ENCODE data around the gene CTNND2. TPM values are rescaled to one million over a fixed set of nuclear protein-coding genes. Genes with fewer than 3 reads are reported as not detected.

CTNND2 gene
- total RNA-seq, 4 donors from 2014 or later: 0.22 to 2.8 (median 0.39) TPM

- intact Hi-C loops (cut with DNase I): no loop called here
- DNase-seq: no peak
- Histone ChIP-seq H3K27ac (no peak overlapping the region), H3K9me3 (no peaks in the 10 kb centered on the region), H3K4me3 (replicated peaks in 1 of 3) (no peak overlapping the region), H3K27me3 (no peaks in the 10 kb centered on the region), H3K4me1 (no peaks in the 10 kb centered on the region), H3K36me3 (no peaks in the 10 kb centered on the region)
- no peak for TF ChIP-seq CTCF (IDR thresholded peaks at IDR 0.05)
- no peak for TF ChIP-seq POLR2A (IDR thresholded peaks at IDR 0.05)
- 89 to 90% methylated on average over 2 of the region's 2 CpGs for WGBS, 2 donors
These were observed 436.7 kb downstream of the CTNND2 start for GRCh38 chr5:11467588-11467987.

- 86 to 88% methylated on average over 2 of the region's 2 CpGs for WGBS, 2 donors
- DNase-seq: no peak
- Histone ChIP-seq H3K4me1 (no peaks in the 10 kb centered on the region), H3K4me3 (replicated peaks in 1 of 3) (no peak overlapping the region), H3K36me3 (no peaks in the 10 kb centered on the region), H3K27ac (no peak overlapping the region), H3K9me3 (no peaks in the 10 kb centered on the region), H3K27me3 (no peaks in the 10 kb centered on the region)
- TF ChIP-seq POLR2A (IDR thresholded peaks at IDR 0.05): no peak
- no peak for TF ChIP-seq CTCF (IDR thresholded peaks at IDR 0.05)
- intact Hi-C loops (cut with DNase I): no loop called here
These were observed 444.5 kb downstream of the CTNND2 start for GRCh38 chr5:11459716-11460115.

GRCh38 chr5:11455505-11455904, 448.7 kb downstream of the CTNND2 start:
- no peak for TF ChIP-seq POLR2A (IDR thresholded peaks at IDR 0.05)
- TF ChIP-seq CTCF (IDR thresholded peaks at IDR 0.05): no peak
- WGBS, 2 donors: 95 to 96% methylated on average over 2 of the region's 2 CpGs
- intact Hi-C loops (cut with DNase I): no loop called here

GRCh38 chr5:11452852-11453251, 451.4 kb downstream of the CTNND2 start:
- WGBS, 2 donors: 91 to 96% methylated on average over 2 of the region's 2 CpGs
- intact Hi-C loops (cut with DNase I): no loop called here
- TF ChIP-seq POLR2A (IDR thresholded peaks at IDR 0.05) (no peak), CTCF (IDR thresholded peaks at IDR 0.05) (no peak)
- no peak for DNase-seq
- no peaks in the 10 kb centered on the region for H3K4me1 ChIP-seq
- no peak overlapping the region for H3K4me3 ChIP-seq (replicated peaks in 1 of 3)
- H3K9me3 ChIP-seq: no peaks in the 10 kb centered on the region
- H3K27ac ChIP-seq: no peak overlapping the region
- no peaks in the 10 kb centered on the region for H3K27me3 ChIP-seq
- H3K36me3 ChIP-seq: no peaks in the 10 kb centered on the region

More at GRCh38 chr5:11455505-11455904, 448.7 kb downstream of the CTNND2 start:
- Histone ChIP-seq H3K36me3 (no peaks in the 10 kb centered on the region), H3K4me3 (replicated peaks in 1 of 3) (no peak overlapping the region), H3K9me3 (no peaks in the 10 kb centered on the region), H3K27me3 (no peaks in the 10 kb centered on the region), H3K4me1 (no peaks in the 10 kb centered on the region), H3K27ac (no peak overlapping the region)
- no peak for DNase-seq

GRCh38 chr5:11449966-11450365, 454.3 kb downstream of the CTNND2 start:
- Histone ChIP-seq H3K27ac (no peak overlapping the region), H3K36me3 (no peaks in the 10 kb centered on the region), H3K4me3 (replicated peaks in 1 of 3) (no peak overlapping the region), H3K27me3 (no peaks in the 10 kb centered on the region), H3K4me1 (no peaks in the 10 kb centered on the region), H3K9me3 (no peaks in the 10 kb centered on the region)
- intact Hi-C loops (cut with DNase I): no loop called here
- no peak for TF ChIP-seq POLR2A (IDR thresholded peaks at IDR 0.05)
- 85 to 86% methylated on average over 4 of the region's 4 CpGs for WGBS, 2 donors
- DNase-seq: no peak

GRCh38 chr5:11449217-11449616, 455.0 kb downstream of the CTNND2 start:
- Histone ChIP-seq H3K4me3 (replicated peaks in 1 of 3) (no peak overlapping the region), H3K36me3 (no peaks in the 10 kb centered on the region), H3K9me3 (no peaks in the 10 kb centered on the region), H3K27ac (no peak overlapping the region), H3K4me1 (no peaks in the 10 kb centered on the region), H3K27me3 (no peaks in the 10 kb centered on the region)
- TF ChIP-seq POLR2A (IDR thresholded peaks at IDR 0.05) (no peak), CTCF (IDR thresholded peaks at IDR 0.05) (no peak)
- intact Hi-C loops (cut with DNase I): no loop called here
- WGBS, 2 donors: 68 to 80% methylated on average over 4 of the region's 4 CpGs
- no peak for DNase-seq

Data from thyroid gland (tissue), 4 donors.